ENCODE data around the gene DPEP2NB. TPM values are rescaled to one million over a fixed set of nuclear protein-coding genes. Genes with fewer than 3 reads are reported as not detected.

Gene DPEP2NB
- total and polyA plus RNA-seq, 8 donors, result not detected

DNA sequence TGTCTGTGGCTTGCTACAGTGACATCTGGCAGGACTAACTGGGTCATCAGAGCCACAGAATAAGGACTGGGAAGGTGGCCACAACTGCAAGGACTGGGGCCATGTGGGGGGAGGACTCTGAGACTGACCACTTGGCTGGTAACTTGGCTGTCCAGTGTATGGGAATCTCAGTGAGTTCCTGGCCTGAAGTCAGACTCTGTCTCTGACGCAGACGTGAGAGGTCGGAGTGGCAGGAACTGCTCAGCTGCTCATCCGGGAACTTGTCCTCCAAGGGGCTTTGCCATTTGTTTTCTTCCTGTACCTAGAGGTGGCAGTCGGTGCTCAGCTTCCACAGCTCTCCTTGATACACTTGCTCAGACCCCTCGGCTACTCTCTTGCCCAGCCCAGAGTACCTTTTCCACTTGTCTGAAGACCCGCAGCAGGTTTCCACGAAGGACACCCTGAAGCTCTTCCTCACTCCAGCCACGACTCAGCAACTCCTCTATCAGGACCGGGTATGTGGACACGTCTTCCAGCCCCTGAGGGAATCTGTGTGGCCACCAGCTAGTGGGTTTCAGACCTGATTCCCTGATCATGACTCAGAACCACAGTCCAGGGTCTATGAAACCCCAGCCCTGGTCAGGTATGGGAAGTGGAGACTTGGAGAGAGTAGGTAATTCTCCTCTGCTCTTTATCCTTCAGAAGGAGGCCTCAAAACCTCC is 28.1 kb downstream of the DPEP2NB start:
- Histone ChIP-seq H3K4me1 (peaks cover 4 to 40% of the 10 kb centered on the region in 2 donors), H3K4me3 (no peak overlapping the region), H3K9me3 (no peaks in the 10 kb centered on the region), H3K27ac (peak overlapping the region in 1 of 2 donors; percentile 42), H3K27me3 (no peaks in the 10 kb centered on the region), H3K36me3 (peaks cover 0 to 4% of the 10 kb centered on the region in 2 donors)
- TF ChIP-seq, protein P1, sequence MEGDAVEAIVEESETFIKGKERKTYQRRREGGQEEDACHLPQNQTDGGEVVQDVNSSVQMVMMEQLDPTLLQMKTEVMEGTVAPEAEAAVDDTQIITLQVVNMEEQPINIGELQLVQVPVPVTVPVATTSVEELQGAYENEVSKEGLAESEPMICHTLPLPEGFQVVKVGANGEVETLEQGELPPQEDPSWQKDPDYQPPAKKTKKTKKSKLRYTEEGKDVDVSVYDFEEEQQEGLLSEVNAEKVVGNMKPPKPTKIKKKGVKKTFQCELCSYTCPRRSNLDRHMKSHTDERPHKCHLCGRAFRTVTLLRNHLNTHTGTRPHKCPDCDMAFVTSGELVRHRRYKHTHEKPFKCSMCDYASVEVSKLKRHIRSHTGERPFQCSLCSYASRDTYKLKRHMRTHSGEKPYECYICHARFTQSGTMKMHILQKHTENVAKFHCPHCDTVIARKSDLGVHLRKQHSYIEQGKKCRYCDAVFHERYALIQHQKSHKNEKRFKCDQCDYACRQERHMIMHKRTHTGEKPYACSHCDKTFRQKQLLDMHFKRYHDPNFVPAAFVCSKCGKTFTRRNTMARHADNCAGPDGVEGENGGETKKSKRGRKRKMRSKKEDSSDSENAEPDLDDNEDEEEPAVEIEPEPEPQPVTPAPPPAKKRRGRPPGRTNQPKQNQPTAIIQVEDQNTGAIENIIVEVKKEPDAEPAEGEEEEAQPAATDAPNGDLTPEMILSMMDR (IDR thresholded peaks at IDR 0.05), result no peak
- DNase-seq, result no peak
- ATAC-seq, result no peak
- intact Hi-C loops (cut with DNase I), result loop anchor here in 1 of 2 donors (10.0 kb wide), 1 partner anchor 57 kb away; no protein-coding TSS in a partner anchor

DNA sequence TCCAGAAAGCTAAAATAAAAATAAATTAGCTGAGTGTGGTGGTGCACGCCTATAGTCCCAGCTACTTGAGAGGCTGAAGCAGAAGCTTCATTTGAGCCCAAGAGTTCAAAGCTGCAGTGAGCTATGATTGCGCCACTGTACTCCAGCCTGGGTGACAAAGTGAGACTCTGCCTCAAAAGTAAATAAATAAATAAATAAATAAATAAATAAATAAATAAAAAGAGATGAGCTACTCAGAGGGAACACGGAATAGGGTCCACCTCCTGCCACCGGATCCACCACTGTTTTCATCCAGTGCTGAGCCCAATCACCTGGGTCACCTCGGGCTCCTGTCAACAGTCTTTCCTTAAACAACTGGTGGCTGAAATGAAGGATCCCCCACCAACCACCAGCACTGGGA is 28.8 kb downstream of the DPEP2NB start:
- no peak for DNase-seq
- Histone ChIP-seq H3K27ac (peak overlapping the region in 1 of 2 donors; percentile 42), H3K36me3 (peaks cover 0 to 4% of the 10 kb centered on the region in 2 donors), H3K9me3 (no peaks in the 10 kb centered on the region), H3K27me3 (no peaks in the 10 kb centered on the region), H3K4me3 (no peak overlapping the region), H3K4me1 (peaks cover 4 to 39% of the 10 kb centered on the region in 2 donors)
- ATAC-seq, result no peak
- intact Hi-C loops (cut with DNase I), result loop anchor here in 1 of 2 donors (10.0 kb wide), 1 partner anchor 58 kb away; no protein-coding TSS in a partner anchor
- TF ChIP-seq, protein P1 (IDR thresholded peaks at IDR 0.05), result no peak

DNA sequence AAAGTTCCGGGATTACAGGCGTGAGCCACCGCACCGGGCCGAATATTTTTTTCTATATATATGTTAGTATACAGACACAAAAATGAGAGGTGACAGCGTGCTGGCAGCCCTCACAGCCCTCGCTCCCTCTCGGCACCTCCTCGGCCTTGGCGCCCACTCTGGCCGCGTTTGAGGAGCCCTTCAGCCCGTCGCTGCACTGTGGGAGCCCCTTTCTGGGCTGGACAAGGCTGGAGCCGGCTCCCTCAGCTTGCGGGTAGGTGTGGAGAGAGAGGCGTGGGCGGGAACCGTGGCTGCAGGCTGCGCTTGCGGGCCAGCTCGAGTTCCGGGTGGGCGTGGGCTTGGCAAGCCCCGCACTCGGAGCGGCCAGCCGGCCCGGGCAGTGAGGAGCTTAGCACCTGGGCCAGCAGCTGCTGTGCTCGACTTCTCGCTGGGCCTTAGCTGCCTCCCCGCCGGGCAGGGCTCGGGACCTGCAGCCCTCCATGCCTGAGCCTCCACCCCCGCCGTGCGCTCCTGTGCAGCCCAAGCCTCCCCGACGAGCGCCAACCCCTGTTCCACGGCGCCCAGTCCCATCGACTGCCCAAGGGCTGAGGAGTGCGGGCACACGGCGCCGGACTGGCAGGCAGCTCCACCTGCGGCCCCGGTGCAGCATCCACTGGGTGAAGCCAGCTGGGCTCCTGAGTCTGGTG is 33.6 kb downstream of the DPEP2NB start:
- TF ChIP-seq, protein P1 (IDR thresholded peaks at IDR 0.05), result no peak
- intact Hi-C loops (cut with DNase I), result loop anchor here in 1 of 2 donors (10.0 kb wide), 1 partner anchor 63 kb away; no protein-coding TSS in a partner anchor
- Histone ChIP-seq H3K27ac (no peak overlapping the region), H3K27me3 (peaks cover 0 to 10% of the 10 kb centered on the region in 2 donors), H3K36me3 (no peaks in the 10 kb centered on the region), H3K4me3 (no peak overlapping the region), H3K9me3 (no peaks in the 10 kb centered on the region), H3K4me1 (peaks cover 4 to 33% of the 10 kb centered on the region in 2 donors)
- no peak for DNase-seq
- no peak for ATAC-seq

GRCh38 chr16:67979955-67980678 is 35.6 kb downstream of the DPEP2NB start, which contains the start of gene DPEP3:
Gene DPEP3, minus strand, starts transcription at chr16:67980499. Its CDS starts 119 bp downstream, at chr16:67980380.
- intact Hi-C loops (cut with DNase I), result loop anchor here in 1 of 2 donors (10.0 kb wide), 1 partner anchor 65 kb away; no protein-coding TSS in a partner anchor
- TF ChIP-seq, protein P1 (IDR thresholded peaks at IDR 0.05), result no peak
- ATAC-seq, result no peak
- no peak within 1 kb of the TSS for H3K4me3 ChIP-seq
- H3K27ac ChIP-seq, result no peak within 1 kb of the TSS
- H3K27me3 ChIP-seq, result peaks cover 0 to 10% of the 10 kb centered on the region in 2 donors
- H3K9me3 ChIP-seq, result no peaks in the 10 kb centered on the region
- no peaks in the 10 kb centered on the region for H3K36me3 ChIP-seq
- H3K4me1 ChIP-seq, result peaks cover 4 to 22% of the 10 kb centered on the region in 2 donors
- no peak for DNase-seq
